PFSK-1 (cell line): ENCODE data around the gene C5AR1.

Experiments
- FOXP2 ChIP-seq: optimal IDR thresholded peaks from 2 replicates; pipeline ENCODE3; 2011; ENCODE audit warnings: borderline replicate concordance, control low read depth, inconsistent platforms; ENCODE audit not compliant: insufficient read depth; ENCODE audit errors: extremely low read length, extremely low read depth
- POLR2AphosphoS5 ChIP-seq: IDR thresholded peaks from 2 replicates; pipeline ENCODE4 v1.6.1; 2012; ENCODE audit warnings: low read depth, mild to moderate bottlenecking, control low read depth, low read length, moderate library complexity
- REST ChIP-seq, 2 experiments: IDR thresholded peaks; 2 replicates each; pipeline versions ENCODE4 v1.6.1 to v1.8.0; 2011 to 2012; ENCODE audit warnings: low read depth in 2 of 2, low read length in 2 of 2, control low read depth in 1 of 2, inconsistent platforms in 1 of 2, mild to moderate bottlenecking in 1 of 2, moderate library complexity in 1 of 2; ENCODE audit not compliant: insufficient read depth in 1 of 2
- SIN3A ChIP-seq: IDR thresholded peaks from 2 replicates; pipeline ENCODE4 v1.6.1; 2012; ENCODE audit warnings: mild to moderate bottlenecking, low read length, moderate library complexity, borderline replicate concordance; ENCODE audit not compliant: insufficient read depth
- TAF1 ChIP-seq: IDR thresholded peaks from 2 replicates; pipeline ENCODE4 v1.6.1; 2012; ENCODE audit warnings: low read length, control low read depth, borderline replicate concordance; ENCODE audit not compliant: insufficient read depth

C5AR1 gene

DNA sequence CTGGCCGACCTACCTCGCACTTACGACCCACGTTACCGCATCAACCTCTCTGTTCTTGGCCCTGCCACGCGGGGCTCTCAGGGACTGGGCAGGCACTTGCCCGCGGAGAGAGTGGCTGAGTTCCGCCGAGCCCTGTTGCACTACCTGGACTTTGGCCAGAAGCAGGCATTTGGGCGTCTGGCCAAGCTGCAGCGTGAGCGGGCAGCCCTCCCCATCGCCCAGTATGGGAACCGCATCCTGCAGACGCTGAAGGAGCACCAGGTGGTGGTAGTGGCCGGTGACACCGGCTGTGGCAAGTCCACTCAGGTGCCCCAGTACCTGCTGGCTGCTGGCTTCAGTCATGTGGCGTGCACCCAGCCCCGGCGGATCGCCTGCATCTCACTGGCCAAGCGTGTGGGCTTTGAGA lies 43.6 kb downstream of the C5AR1 start:
- no peak for TF ChIP-seq POLR2AphosphoS5

DNA sequence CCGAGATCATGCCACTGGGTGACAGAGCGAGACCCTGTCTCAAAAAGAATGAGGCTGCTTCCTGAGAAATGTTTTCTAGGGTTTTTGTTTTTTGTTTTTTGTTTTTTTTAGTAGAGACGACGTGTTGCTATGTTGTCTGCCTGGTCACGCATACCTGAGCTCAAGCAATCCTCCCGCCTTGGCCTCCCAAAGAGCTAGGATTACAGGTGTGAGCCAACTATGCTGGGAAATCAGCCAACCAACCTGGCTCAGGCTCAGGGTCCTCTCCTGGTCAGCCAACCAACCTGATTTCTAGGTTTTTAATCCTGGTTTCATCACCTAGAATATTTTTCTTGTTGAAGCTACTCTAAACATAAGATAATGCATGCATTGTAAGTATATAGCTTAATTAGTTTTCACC lies 47.2 kb downstream of the C5AR1 start:
- TF ChIP-seq POLR2AphosphoS5 = no peak
- no peak for TF ChIP-seq TAF1
- TF ChIP-seq SIN3A = no peak
- TF ChIP-seq FOXP2 = no peak
- TF ChIP-seq REST (IDR thresholded peaks at IDR 0.05; ENCODE audit: insufficient read depth in 1 of 2, low read depth in 2 of 2, low read length in 2 of 2) = no peak

DNA sequence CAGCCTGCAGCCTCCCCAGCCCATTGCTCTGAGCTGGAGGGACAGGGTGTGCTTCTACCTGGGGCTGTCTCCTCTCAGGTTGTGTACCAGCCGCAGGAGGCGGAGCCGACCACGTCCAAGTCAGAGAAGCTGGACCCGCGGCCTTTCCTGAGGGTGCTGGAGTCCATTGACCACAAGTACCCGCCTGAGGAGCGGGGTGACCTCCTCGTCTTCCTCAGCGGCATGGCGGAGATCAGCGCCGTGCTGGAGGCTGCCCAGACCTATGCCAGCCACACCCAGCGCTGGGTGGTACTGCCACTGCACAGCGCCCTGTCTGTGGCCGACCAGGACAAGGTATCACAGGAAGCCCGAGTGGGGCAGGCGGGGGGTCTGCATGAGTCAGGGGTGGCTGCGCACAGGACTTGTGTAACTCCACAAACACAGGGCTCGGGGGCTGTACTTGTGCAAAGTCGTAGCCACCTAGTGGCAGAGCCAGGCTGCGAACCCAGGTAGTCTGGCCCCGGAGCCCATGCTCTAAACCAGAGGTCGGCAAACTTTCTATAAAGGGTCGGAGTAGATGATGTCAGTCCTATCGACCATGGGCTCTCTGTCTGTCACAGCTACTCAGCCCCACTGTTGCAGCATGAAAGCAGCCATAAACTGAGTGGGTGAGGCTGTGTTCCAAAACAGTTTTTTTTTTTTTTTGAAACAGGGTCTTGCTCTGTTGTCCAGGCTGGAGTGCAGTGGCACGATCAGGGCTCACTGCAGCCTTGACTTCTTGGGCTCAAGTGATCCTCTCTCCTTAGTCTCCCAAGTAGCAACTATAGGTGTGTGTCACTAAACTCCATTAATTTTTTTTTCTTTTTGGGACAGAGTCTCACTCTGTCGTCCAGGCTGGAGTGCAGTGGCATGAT lies 48.4 kb downstream of the C5AR1 start:
- no peak for TF ChIP-seq TAF1
- TF ChIP-seq FOXP2 = no peak
- TF ChIP-seq SIN3A = no peak
- TF ChIP-seq POLR2AphosphoS5 = no peak
- TF ChIP-seq REST (IDR thresholded peaks at IDR 0.05; ENCODE audit: insufficient read depth in 1 of 2, low read depth in 2 of 2, low read length in 2 of 2) = no peak

DNA sequence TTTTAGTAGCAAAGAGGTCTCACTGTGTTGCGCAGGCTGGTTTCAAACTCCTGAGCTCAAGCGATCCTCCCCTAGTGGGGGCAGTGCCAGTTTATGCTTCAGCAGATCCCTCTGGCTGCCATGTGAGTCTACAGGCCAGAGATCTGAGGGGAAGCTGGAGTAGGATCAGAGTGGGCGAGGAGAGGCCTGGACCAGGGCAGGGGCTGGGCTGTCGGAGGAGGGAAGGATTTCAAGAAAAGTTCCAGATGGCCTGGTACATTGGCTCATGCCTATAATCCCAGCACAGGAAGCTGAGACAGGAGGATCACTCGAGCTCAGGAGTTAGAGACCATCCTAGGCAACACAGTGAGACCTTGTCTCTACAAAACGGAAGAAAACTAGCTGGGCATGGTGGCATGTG lies 49.3 kb downstream of the C5AR1 start:
- TF ChIP-seq POLR2AphosphoS5 (no peak), TAF1 (no peak), FOXP2 (no peak), SIN3A (no peak), REST (IDR thresholded peaks at IDR 0.05; ENCODE audit: insufficient read depth in 1 of 2, low read depth in 2 of 2, low read length in 2 of 2) (no peak)

DNA sequence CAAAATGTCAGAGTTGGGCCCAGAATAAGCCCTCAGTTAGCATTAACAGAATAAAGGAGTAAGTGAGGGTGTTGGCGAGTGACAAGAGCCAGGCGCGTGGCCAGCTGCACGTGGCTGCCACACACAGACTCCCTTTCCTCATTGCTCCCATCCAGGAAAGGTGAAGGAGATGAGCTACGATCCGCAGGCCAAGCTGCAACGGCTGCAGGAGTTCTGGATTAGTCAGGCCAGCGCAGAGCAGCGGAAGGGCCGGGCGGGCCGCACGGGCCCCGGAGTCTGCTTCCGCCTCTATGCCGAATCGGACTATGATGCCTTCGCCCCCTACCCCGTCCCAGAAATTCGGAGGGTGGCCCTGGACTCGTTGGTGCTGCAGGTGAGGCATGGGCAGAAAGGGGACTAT lies 52.7 kb downstream of the C5AR1 start:
- no peak for TF ChIP-seq FOXP2
- TF ChIP-seq TAF1 = no peak
- no peak for TF ChIP-seq POLR2AphosphoS5
- no peak for TF ChIP-seq REST (IDR thresholded peaks at IDR 0.05; ENCODE audit: insufficient read depth in 1 of 2, low read depth in 2 of 2, low read length in 2 of 2)
- no peak for TF ChIP-seq SIN3A
